Astrocyte of the spinal cord (primary cell): ENCODE results near the gene FRMD1.
A peak's percentile ranks its signal among the peaks of the same experiment; 100 is the strongest.

Experiments used
- DNase-seq: peaks from one replicate; pipeline ENCODE4 v3.0.0; 2011; ENCODE audit warnings: low read depth, low spot score
- H3K4me3 ChIP-seq: 2 replicates; pipeline ENCODE4 v1.5.1; 2011; ENCODE audit warnings: low read depth, mild to moderate bottlenecking, low read length, moderate library complexity
- CTCF ChIP-seq: IDR thresholded peaks from 2 replicates; pipeline ENCODE4 v1.5.1; 2012; ENCODE audit warnings: low read depth, mild to moderate bottlenecking, low read length, inconsistent platforms
- in situ Hi-C: cut with HindIII; loops from 2 replicates; pipeline ENCODE4 v1.10.0; 2017; ENCODE audit warnings: low sequenced_read_pairs

FRMD1 gene

DNA sequence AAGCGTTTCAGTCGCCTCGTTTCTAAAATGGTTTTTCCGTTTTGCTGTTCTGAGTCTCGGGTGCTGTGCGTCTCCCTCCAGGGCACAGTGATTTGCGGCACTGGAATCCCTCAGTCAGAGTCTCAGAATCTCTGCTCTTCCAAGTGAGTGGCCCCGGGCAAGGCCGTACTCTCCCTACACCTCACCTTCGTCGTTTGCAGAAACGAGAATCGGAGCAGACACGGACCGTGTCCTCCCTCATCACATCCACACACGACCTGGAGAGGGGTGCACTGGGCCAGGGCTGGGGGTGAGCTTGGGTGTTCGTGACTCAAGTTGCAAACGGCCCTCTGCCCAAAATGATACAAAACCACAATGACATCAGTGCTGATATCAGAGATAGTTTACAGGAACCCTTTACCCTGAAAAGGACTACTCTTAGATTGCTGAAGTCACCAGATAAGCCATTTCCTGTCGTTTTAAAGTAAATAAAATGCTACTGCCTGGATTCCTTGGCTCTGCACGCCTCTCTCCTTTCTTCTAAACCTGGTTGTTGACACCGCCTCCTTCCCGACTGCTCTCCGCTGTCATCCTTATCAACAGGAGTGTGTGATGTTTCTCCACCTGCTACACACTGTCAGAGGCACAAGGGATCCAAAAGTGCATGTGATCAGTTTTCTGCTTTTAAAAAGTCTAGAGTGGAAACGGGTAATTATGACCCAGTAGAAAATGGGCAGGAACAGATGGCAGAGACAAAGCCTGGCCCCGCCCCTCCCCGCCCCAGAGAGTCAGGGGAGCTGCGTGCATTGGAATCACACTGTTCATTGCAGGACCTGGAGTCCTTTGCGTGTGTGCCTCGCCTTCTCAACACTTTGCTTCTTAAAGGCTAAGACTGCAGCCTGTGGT, 43.1 kb downstream of the FRMD1 start:
- peak; percentile 39 for DNase-seq
- in situ Hi-C loops, result no loop called here
- TF ChIP-seq CTCF, result no peak
- H3K4me3 ChIP-seq, result peak overlapping the region; percentile 39

GRCh38 chr6:168035098-168035660, 43.8 kb downstream of the FRMD1 start:
- in situ Hi-C loops, result no loop called here
- TF ChIP-seq CTCF, result no peak
- peak; percentile 70 for DNase-seq
- H3K4me3 ChIP-seq, result peak overlapping the region; percentile 39

- DNase-seq, result no peak
- in situ Hi-C loops, result no loop called here
- H3K4me3 ChIP-seq, result no peak overlapping the region
- TF ChIP-seq CTCF, result no peak
These were observed 44.5 kb downstream of the FRMD1 start for GRCh38 chr6:168034537-168034936.

- TF ChIP-seq CTCF, result no peak
- in situ Hi-C loops, result no loop called here
- DNase-seq, result no peak
- no peak overlapping the region for H3K4me3 ChIP-seq
These were observed 45.2 kb downstream of the FRMD1 start for GRCh38 chr6:168033791-168034190.

- peak; percentile 84 for DNase-seq
- in situ Hi-C loops, result no loop called here
- peak; percentile 53 for TF ChIP-seq CTCF
These were observed 46.8 kb downstream of the FRMD1 start for GRCh38 chr6:168032005-168032760.

GRCh38 chr6:168031411-168031971, 47.5 kb downstream of the FRMD1 start:
- peak; percentile 62 for DNase-seq
- no peak overlapping the region for H3K4me3 ChIP-seq
- no peak for TF ChIP-seq CTCF
- in situ Hi-C loops, result no loop called here

More at GRCh38 chr6:168032005-168032760, 46.8 kb downstream of the FRMD1 start:
- H3K4me3 ChIP-seq, result no peak overlapping the region
